ENCODE results near the gene ZNF790.
"Not testable (repeated sequence)": the region's sequence is repeated elsewhere in the genome, so short reads cannot be mapped to it uniquely, and the experiment has no call there.

The ZNF790 gene

DNA sequence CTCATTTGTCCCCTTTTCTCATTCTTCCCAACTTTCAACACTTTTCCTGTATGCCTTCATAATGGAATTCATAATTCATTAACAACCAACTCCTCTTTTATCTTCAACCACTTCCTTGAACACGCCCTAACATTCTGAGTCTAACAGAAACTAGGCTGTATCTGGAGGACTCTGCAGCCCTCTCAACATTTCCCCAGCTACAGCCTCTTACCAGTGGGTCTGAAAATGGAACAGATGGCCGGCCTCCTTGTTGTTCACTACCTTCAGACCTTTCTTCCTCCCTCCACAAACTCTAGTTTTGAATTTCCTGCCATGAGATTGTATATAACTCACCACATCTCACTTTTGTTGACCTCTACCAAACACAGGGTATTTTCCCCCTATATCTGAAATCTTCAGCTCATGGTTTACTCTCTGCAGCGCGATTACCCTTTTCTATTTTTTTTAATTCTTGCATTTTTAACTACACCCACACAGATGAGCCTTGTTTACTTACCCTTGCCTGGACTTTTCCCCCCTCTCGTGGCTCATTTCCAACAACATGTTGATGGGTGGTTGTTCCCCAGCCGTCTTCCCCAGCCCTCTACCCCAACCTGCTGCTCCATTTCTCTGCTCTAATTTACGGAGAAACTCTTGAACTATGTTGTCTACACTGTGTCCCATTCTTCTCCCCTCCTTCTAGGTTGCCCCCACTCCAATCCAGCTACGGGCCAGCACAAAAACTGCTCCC is 846 bp downstream of the ZNF790 start:
- Histone ChIP-seq H3K9me3 (ENCODE audit: control insufficient read depth in 5 of 5, low read length in 5 of 5) (peaks cover 10 to 41% (median 34%) of the 10 kb centered on the region in 5 donors), H3K27ac (ENCODE audit: low read depth, low read length) (peak overlapping the region; percentile 89), H3K4me3 (ENCODE audit: low read depth in 1 of 5, low read length in 5 of 5) (peak overlapping the region; percentile 93 to 100 (median 98)), H3K9ac (ENCODE audit: low read length in 5 of 5) (peak overlapping the region; percentile 64 to 95 (median 83)), H3K36me3 (ENCODE audit: control insufficient read depth in 5 of 5, insufficient read depth in 5 of 5, low read length in 5 of 5) (peaks cover 5 to 20% (median 16%) of the 10 kb centered on the region in 5 donors), H3K27me3 (ENCODE audit: control insufficient read depth in 5 of 5, insufficient read depth in 4 of 5, low read length in 5 of 5) (no peaks in the 10 kb centered on the region), H3K4me1 (ENCODE audit: control insufficient read depth in 5 of 5, insufficient read depth in 5 of 5, low read length in 5 of 5) (peaks cover 2 to 21% (median 18%) of the 10 kb centered on the region in 5 donors)

- H3K36me3 ChIP-seq (ENCODE audit: control insufficient read depth in 5 of 5, insufficient read depth in 5 of 5, low read length in 5 of 5): peaks cover 9 to 39% (median 31%) of the 10 kb centered on the region in 5 donors
Observed at GRCh38 chr19:36833430-36833829, 4.8 kb downstream of the ZNF790 start.

DNA sequence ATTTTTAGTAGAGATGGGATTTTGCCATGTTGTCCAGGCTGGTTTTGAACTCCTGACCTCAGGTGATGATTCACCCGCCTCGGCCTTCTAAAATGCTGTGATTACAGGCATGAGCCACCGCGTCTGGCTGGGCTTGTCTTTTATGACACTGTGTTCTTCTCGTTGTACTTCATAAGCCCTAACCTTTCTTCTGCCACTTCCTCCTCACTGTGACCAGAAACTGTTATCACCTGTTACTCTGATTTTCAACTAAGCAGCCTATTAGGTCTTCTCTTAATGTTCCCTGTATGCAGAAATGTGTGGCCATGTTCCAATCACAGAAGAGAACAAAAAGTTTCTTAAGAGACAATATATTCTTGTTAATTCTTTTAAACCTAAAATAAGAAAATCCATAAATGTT is 16.4 kb downstream of the ZNF790 start:
- Histone ChIP-seq H3K27me3 (ENCODE audit: control insufficient read depth in 5 of 5, insufficient read depth in 4 of 5, low read length in 5 of 5) (no peaks in the 10 kb centered on the region), H3K9me3 (ENCODE audit: control insufficient read depth in 5 of 5, low read length in 5 of 5) (peaks cover 76 to 97% (median 87%) of the 10 kb centered on the region in 5 donors), H3K27ac (ENCODE audit: low read depth, low read length) (no peak overlapping the region), H3K36me3 (ENCODE audit: control insufficient read depth in 5 of 5, insufficient read depth in 5 of 5, low read length in 5 of 5) (peaks cover 59 to 69% (median 64%) of the 10 kb centered on the region in 5 donors), H3K4me1 (ENCODE audit: control insufficient read depth in 5 of 5, insufficient read depth in 5 of 5, low read length in 5 of 5) (peaks cover 0 to 2% (median 0%) of the 10 kb centered on the region in 5 donors), H3K9ac (ENCODE audit: low read length in 5 of 5) (no peak overlapping the region), H3K4me3 (ENCODE audit: low read depth in 1 of 5, low read length in 5 of 5) (peak overlapping the region; percentile 14 to 69 (median 37))

More at GRCh38 chr19:36833430-36833829, 4.8 kb downstream of the ZNF790 start:
- no peaks in the 10 kb centered on the region for H3K27me3 ChIP-seq (ENCODE audit: control insufficient read depth in 5 of 5, insufficient read depth in 4 of 5, low read length in 5 of 5)
- H3K9ac ChIP-seq (ENCODE audit: low read length in 5 of 5): no peak overlapping the region
- peak overlapping the region in 1 of 5 donors; percentile 2 for H3K4me3 ChIP-seq (ENCODE audit: low read depth in 1 of 5, low read length in 5 of 5)
- peaks cover 0 to 12% (median 12%) of the 10 kb centered on the region in 5 donors for H3K4me1 ChIP-seq (ENCODE audit: control insufficient read depth in 5 of 5, insufficient read depth in 5 of 5, low read length in 5 of 5)
- H3K9me3 ChIP-seq (ENCODE audit: control insufficient read depth in 5 of 5, low read length in 5 of 5): peaks cover 40 to 80% (median 71%) of the 10 kb centered on the region in 5 donors
- H3K27ac ChIP-seq (ENCODE audit: low read depth, low read length): no peak overlapping the region

DNA sequence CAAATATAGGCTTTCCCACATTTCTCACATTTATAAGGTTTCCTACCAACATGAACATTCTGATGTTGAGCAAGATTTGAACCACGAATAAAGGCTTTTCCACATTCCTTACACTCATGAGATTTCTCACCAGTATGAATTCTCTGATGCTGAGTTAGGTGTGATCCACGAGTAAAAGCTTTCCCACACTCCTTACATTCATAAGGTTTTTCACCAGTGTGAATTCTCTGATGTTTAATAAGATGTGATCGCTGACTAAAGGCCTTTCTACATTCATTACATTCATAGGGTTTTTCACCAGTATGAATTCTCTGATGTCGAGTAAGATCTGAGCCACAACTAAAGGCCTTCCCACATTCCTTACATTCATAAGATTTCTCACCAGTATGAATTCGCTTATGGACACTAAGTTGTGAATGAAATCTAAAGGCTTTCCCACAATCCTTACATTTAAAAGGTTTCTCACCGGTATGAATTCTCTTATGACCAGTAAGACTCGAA is 19.0 kb downstream of the ZNF790 start:
- Histone ChIP-seq H3K9me3 (ENCODE audit: control insufficient read depth in 5 of 5, low read length in 5 of 5) (peaks cover 77 to 99% (median 89%) of the 10 kb centered on the region in 5 donors), H3K4me1 (ENCODE audit: control insufficient read depth in 5 of 5, insufficient read depth in 5 of 5, low read length in 5 of 5) (peaks cover 0 to 2% (median 0%) of the 10 kb centered on the region in 5 donors), H3K9ac (ENCODE audit: low read length in 5 of 5) (no peak overlapping the region), H3K27me3 (ENCODE audit: control insufficient read depth in 5 of 5, insufficient read depth in 4 of 5, low read length in 5 of 5) (no peaks in the 10 kb centered on the region), H3K27ac (ENCODE audit: low read depth, low read length) (no peak overlapping the region), H3K4me3 (ENCODE audit: low read depth in 1 of 5, low read length in 5 of 5) (peak overlapping the region; percentile 28 to 70 (median 47)), H3K36me3 (ENCODE audit: control insufficient read depth in 5 of 5, insufficient read depth in 5 of 5, low read length in 5 of 5) (peaks cover 46 to 60% (median 51%) of the 10 kb centered on the region in 5 donors)

GRCh38 chr19:36807029-36807428 is 31.2 kb downstream of the ZNF790 start:
- Histone ChIP-seq H3K4me3 (ENCODE audit: low read depth in 1 of 5, low read length in 5 of 5) (peak overlapping the region in 2 of 5 donors; percentile 37 to 42), H3K9ac (ENCODE audit: low read length in 5 of 5) (no peak overlapping the region), H3K27ac (ENCODE audit: low read depth, low read length) (no peak overlapping the region), H3K4me1 (ENCODE audit: control insufficient read depth in 5 of 5, insufficient read depth in 5 of 5, low read length in 5 of 5) (no peaks in the 10 kb centered on the region), H3K27me3 (ENCODE audit: control insufficient read depth in 5 of 5, insufficient read depth in 4 of 5, low read length in 5 of 5) (no peaks in the 10 kb centered on the region), H3K9me3 (ENCODE audit: control insufficient read depth in 5 of 5, low read length in 5 of 5) (peaks cover 32 to 87% (median 77%) of the 10 kb centered on the region in 5 donors), H3K36me3 (ENCODE audit: control insufficient read depth in 5 of 5, insufficient read depth in 5 of 5, low read length in 5 of 5) (peaks cover 4 to 25% (median 10%) of the 10 kb centered on the region in 5 donors)

DNA sequence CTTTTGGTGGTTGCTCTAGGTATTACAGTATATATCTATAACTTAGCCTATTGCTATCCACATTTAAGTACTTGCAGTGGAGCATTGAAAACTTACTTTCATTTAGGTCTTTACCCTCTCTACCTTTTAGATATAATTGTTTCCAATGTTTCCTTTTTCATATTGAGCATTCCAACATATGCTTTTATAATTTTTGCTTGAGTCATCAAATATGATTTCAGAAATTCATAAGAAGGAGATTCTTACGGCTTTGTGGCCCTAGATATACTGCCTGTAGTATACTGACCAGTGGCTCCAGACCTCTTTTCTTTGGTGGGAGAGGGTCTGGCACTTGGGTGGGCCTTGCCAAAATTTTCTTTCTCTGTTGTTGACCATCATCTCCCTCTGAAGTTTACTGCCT is 32.8 kb downstream of the ZNF790 start:
- Histone ChIP-seq H3K9me3 (ENCODE audit: control insufficient read depth in 5 of 5, low read length in 5 of 5) (peaks cover 23 to 83% (median 69%) of the 10 kb centered on the region in 5 donors), H3K4me3 (ENCODE audit: low read depth in 1 of 5, low read length in 5 of 5) (peak overlapping the region in 1 of 5 donors; percentile 42), H3K27ac (ENCODE audit: low read depth, low read length) (no peak overlapping the region), H3K4me1 (ENCODE audit: control insufficient read depth in 5 of 5, insufficient read depth in 5 of 5, low read length in 5 of 5) (no peaks in the 10 kb centered on the region), H3K9ac (ENCODE audit: low read length in 5 of 5) (no peak overlapping the region), H3K36me3 (ENCODE audit: control insufficient read depth in 5 of 5, insufficient read depth in 5 of 5, low read length in 5 of 5) (peaks cover 4 to 25% (median 13%) of the 10 kb centered on the region in 5 donors), H3K27me3 (ENCODE audit: control insufficient read depth in 5 of 5, insufficient read depth in 4 of 5, low read length in 5 of 5) (no peaks in the 10 kb centered on the region)

DNA sequence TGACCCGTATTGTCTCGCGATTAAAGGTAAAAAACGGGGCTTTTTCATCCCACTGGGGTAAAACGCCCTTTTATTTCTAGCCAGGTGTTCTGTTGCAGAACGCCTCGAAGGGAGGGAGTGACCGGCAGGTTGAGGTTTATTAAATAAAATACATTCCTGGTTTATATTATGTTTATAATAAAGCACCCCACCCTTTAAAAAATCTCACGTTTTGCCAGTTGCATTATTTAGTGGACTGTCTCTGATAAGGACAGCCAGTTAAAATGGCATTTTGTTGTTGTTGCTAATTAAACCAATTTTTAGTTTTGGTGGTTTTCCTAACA is 40.4 kb downstream of the ZNF790 start:
- H3K9ac ChIP-seq (ENCODE audit: low read length in 5 of 5): peak overlapping the region in 4 of 5 donors; percentile 30 to 74 (median 66)
- H3K4me1 ChIP-seq (ENCODE audit: control insufficient read depth in 5 of 5, insufficient read depth in 5 of 5, low read length in 5 of 5): peaks cover 0 to 13% (median 5%) of the 10 kb centered on the region in 5 donors
- peaks cover 6 to 71% (median 39%) of the 10 kb centered on the region in 5 donors for H3K9me3 ChIP-seq (ENCODE audit: control insufficient read depth in 5 of 5, low read length in 5 of 5)
- peak overlapping the region; percentile 82 to 94 (median 88) for H3K4me3 ChIP-seq (ENCODE audit: low read depth in 1 of 5, low read length in 5 of 5)
- peak overlapping the region; percentile 54 for H3K27ac ChIP-seq (ENCODE audit: low read depth, low read length)
- H3K36me3 ChIP-seq (ENCODE audit: control insufficient read depth in 5 of 5, insufficient read depth in 5 of 5, low read length in 5 of 5): peaks cover under 1 to 10% (median 6%) of the 10 kb centered on the region in 5 donors
- H3K27me3 ChIP-seq (ENCODE audit: control insufficient read depth in 5 of 5, insufficient read depth in 4 of 5, low read length in 5 of 5): no peaks in the 10 kb centered on the region

DNA sequence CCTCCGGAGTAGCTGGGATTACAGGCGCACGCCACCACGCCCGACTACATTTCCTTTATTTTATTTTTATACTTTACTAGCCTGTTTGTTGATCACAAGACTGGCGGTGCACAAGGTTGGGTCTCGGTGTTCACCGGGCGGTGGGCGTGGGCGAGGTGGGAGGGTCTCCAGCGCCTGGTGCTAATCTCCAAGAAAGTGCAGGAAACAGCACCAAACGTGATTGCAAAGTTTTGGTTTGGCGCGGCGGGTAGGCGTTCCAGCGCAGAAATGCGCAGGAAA is 41.5 kb downstream of the ZNF790 start:
- Histone ChIP-seq H3K9me3 (ENCODE audit: control insufficient read depth in 5 of 5, low read length in 5 of 5) (peaks cover 9 to 71% (median 37%) of the 10 kb centered on the region in 5 donors), H3K36me3 (ENCODE audit: control insufficient read depth in 5 of 5, insufficient read depth in 5 of 5, low read length in 5 of 5) (peaks cover 0 to 5% (median 2%) of the 10 kb centered on the region in 5 donors), H3K27ac (ENCODE audit: low read depth, low read length) (no peak overlapping the region), H3K9ac (ENCODE audit: low read length in 5 of 5) (peak overlapping the region in 1 of 5 donors; percentile 39), H3K27me3 (ENCODE audit: control insufficient read depth in 5 of 5, insufficient read depth in 4 of 5, low read length in 5 of 5) (no peaks in the 10 kb centered on the region), H3K4me1 (ENCODE audit: control insufficient read depth in 5 of 5, insufficient read depth in 5 of 5, low read length in 5 of 5) (peaks cover 0 to 13% (median 5%) of the 10 kb centered on the region in 5 donors), H3K4me3 (ENCODE audit: low read depth in 1 of 5, low read length in 5 of 5) (peak overlapping the region; percentile 82 to 94 (median 88))

- H3K27ac ChIP-seq (ENCODE audit: low read depth, low read length); H3K9ac ChIP-seq (ENCODE audit: low read length in 5 of 5); H3K36me3 ChIP-seq (ENCODE audit: control insufficient read depth in 5 of 5, insufficient read depth in 5 of 5, low read length in 5 of 5); H3K4me1 ChIP-seq (ENCODE audit: control insufficient read depth in 5 of 5, insufficient read depth in 5 of 5, low read length in 5 of 5); H3K27me3 ChIP-seq (ENCODE audit: control insufficient read depth in 5 of 5, insufficient read depth in 4 of 5, low read length in 5 of 5): not testable (repeated sequence)
- H3K9me3 ChIP-seq (ENCODE audit: control insufficient read depth in 5 of 5, low read length in 5 of 5): peaks cover 12 to 52% (median 43%) of the 10 kb centered on the region in 5 donors
- H3K4me3 ChIP-seq (ENCODE audit: low read depth in 1 of 5, low read length in 5 of 5): peak overlapping the region in 3 of 5 donors; percentile 11 to 51 (median 36)
Observed at GRCh38 chr19:36791420-36792141, 46.6 kb downstream of the ZNF790 start.

DNA sequence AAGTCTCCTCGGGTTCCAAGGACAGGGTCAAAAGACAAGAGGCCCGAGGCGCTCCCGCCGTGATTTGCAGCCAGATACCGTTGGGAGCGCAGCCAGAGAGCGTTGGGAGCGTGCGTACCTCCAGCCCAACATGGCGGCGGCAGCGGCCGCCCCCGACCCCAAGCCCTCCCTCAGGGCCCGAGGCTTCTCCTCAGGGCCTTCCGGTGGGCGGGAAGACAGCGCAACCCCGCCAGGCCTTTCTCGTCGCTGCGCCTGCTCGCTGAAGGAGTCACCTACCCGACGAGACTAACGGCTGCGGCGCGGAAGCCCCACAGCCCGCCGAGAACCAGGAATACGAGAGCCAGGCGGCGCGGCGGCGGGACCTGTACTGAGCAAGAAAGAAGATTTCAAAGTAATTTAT is 62.4 kb downstream of the ZNF790 start:
- Histone ChIP-seq H3K27ac (ENCODE audit: low read depth, low read length) (no peak overlapping the region), H3K4me1 (ENCODE audit: control insufficient read depth in 5 of 5, insufficient read depth in 5 of 5, low read length in 5 of 5) (peaks cover 5 to 25% (median 23%) of the 10 kb centered on the region in 5 donors), H3K9ac (ENCODE audit: low read length in 5 of 5) (peak overlapping the region in 1 of 5 donors; percentile 53), H3K4me3 (ENCODE audit: low read depth in 1 of 5, low read length in 5 of 5) (peak overlapping the region in 4 of 5 donors; percentile 17 to 59 (median 46)), H3K27me3 (ENCODE audit: control insufficient read depth in 5 of 5, insufficient read depth in 4 of 5, low read length in 5 of 5) (no peaks in the 10 kb centered on the region), H3K36me3 (ENCODE audit: control insufficient read depth in 5 of 5, insufficient read depth in 5 of 5, low read length in 5 of 5) (no peaks in the 10 kb centered on the region), H3K9me3 (ENCODE audit: control insufficient read depth in 5 of 5, low read length in 5 of 5) (peaks cover 0 to 41% (median 24%) of the 10 kb centered on the region in 5 donors)

Data from subcutaneous abdominal adipose tissue (tissue), 5 donors.